ENCODE data around the gene TMEM44. TPM values are rescaled to one million over a fixed set of nuclear protein-coding genes. Genes with fewer than 3 reads are reported as not detected.
A peak's percentile ranks its signal among the peaks of the same experiment; 100 is the strongest.

TMEM44 gene
- total and polyA plus RNA-seq, 9 of the 15 experiments (the other 6 are each of a cell fraction or from before 2014, with no cell fraction given), result 0.53 to 18.1 (median 11.3) TPM

DNA sequence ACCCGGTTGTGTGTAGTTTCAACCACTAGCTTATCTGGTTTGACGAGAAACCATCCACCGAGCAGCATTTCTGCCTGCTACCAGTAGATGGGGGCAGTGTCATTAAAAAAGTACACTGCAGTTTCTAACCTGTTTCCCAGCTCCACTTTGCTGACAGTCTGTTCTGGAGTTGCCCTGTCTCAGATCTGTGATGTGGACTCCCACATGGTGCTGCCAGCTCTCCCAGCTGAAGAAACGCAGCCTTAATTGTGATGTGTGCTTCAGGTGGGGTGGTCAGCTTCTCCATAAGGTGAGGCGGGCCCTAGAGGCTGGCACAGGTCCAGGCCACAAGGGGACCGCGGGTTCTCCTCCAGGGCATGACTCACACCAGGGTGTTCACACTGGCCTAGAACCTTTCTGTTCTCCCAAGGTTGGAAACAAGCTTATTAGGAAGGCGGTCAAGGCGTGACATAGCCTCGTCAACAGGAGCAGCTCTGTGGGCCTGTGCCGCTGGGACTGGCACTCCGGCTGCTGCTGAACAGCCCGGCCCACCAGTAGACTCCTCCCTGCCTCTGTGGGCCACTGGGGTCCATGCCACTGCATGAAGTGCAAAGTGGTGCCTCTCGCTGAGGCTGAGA lies 49.6 kb upstream of the TMEM44 start (continued):
- TF ChIP-seq FUS (optimal IDR thresholded peaks at IDR 0.05; ENCODE audit: low read depth, low read length), result no peak
- TF ChIP-seq ZNF77 (CRISPR knock-in tag; IDR thresholded peaks at IDR 0.05), result no peak
- TF ChIP-seq RBM25 (IDR thresholded peaks at IDR 0.05; ENCODE audit: low read depth, low read length, severe bottlenecking), result no peak
- TF ChIP-seq ZNF134 (CRISPR knock-in tag; conservative IDR thresholded peaks at IDR 0.05), result no peak
- TF ChIP-seq SMAD4 (CRISPR knock-in tag; conservative IDR thresholded peaks at IDR 0.05), result no peak
- TF ChIP-seq, protein P1, sequence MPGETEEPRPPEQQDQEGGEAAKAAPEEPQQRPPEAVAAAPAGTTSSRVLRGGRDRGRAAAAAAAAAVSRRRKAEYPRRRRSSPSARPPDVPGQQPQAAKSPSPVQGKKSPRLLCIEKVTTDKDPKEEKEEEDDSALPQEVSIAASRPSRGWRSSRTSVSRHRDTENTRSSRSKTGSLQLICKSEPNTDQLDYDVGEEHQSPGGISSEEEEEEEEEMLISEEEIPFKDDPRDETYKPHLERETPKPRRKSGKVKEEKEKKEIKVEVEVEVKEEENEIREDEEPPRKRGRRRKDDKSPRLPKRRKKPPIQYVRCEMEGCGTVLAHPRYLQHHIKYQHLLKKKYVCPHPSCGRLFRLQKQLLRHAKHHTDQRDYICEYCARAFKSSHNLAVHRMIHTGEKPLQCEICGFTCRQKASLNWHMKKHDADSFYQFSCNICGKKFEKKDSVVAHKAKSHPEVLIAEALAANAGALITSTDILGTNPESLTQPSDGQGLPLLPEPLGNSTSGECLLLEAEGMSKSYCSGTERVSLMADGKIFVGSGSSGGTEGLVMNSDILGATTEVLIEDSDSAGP (CRISPR knock-in tag; IDR thresholded peaks at IDR 0.05), result 0 out of 2 replicates have a peak, but pooled peaks have one; percentile 59
- TF ChIP-seq TAF1 (IDR thresholded peaks at IDR 0.05; ENCODE audit: control insufficient read depth, extremely low read depth, insufficient read depth, low read length, severe bottlenecking), result no peak
- no peak for TF ChIP-seq NUFIP1 (IDR thresholded peaks at IDR 0.05; ENCODE audit: partially characterized antibody)
- no peak for TF ChIP-seq ZNF41 (CRISPR knock-in tag; conservative IDR thresholded peaks at IDR 0.05)
- TF ChIP-seq GTF2A2 (tag; IDR thresholded peaks at IDR 0.05), result no peak
- no peak for TF ChIP-seq BDP1 (IDR thresholded peaks at IDR 0.05; ENCODE audit: insufficient read depth, insufficient read length)
- no peak for TF ChIP-seq FOXA1 (IDR thresholded peaks at IDR 0.05; ENCODE audit: borderline replicate concordance)
- no peak for TF ChIP-seq MEIS2 (IDR thresholded peaks at IDR 0.05; ENCODE audit: partially characterized antibody)
- TF ChIP-seq, protein P2, sequence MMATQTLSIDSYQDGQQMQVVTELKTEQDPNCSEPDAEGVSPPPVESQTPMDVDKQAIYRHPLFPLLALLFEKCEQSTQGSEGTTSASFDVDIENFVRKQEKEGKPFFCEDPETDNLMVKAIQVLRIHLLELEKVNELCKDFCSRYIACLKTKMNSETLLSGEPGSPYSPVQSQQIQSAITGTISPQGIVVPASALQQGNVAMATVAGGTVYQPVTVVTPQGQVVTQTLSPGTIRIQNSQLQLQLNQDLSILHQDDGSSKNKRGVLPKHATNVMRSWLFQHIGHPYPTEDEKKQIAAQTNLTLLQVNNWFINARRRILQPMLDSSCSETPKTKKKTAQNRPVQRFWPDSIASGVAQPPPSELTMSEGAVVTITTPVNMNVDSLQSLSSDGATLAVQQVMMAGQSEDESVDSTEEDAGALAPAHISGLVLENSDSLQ (IDR thresholded peaks at IDR 0.05), result 0 out of 2 replicates have a peak, but pooled peaks have one; percentile 2
- TF ChIP-seq NFIC (IDR thresholded peaks at IDR 0.05), result peak; percentile 97
- TF ChIP-seq ARID1B (IDR thresholded peaks at IDR 0.05), result peak; percentile 50; the same call in 1 of the 2 replicates
- TF ChIP-seq, protein P3, sequence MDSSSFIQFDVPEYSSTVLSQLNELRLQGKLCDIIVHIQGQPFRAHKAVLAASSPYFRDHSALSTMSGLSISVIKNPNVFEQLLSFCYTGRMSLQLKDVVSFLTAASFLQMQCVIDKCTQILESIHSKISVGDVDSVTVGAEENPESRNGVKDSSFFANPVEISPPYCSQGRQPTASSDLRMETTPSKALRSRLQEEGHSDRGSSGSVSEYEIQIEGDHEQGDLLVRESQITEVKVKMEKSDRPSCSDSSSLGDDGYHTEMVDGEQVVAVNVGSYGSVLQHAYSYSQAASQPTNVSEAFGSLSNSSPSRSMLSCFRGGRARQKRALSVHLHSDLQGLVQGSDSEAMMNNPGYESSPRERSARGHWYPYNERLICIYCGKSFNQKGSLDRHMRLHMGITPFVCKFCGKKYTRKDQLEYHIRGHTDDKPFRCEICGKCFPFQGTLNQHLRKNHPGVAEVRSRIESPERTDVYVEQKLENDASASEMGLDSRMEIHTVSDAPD (CRISPR knock-in tag; IDR thresholded peaks at IDR 0.05), result no peak
- TF ChIP-seq SMC3 (conservative IDR thresholded peaks at IDR 0.05; ENCODE audit: insufficient read depth, low read depth, low read length), result peak; percentile 80
- TF ChIP-seq JUND (IDR thresholded peaks at IDR 0.05; ENCODE audit: borderline replicate concordance, low read depth, low read length), result peak; percentile 66
- TF ChIP-seq JUND (tag; IDR thresholded peaks at IDR 0.05; ENCODE audit: borderline replicate concordance, low read depth, low read length), result peak; percentile 77; the same call in 2 of the 3 replicates
- TF ChIP-seq, protein P4, sequence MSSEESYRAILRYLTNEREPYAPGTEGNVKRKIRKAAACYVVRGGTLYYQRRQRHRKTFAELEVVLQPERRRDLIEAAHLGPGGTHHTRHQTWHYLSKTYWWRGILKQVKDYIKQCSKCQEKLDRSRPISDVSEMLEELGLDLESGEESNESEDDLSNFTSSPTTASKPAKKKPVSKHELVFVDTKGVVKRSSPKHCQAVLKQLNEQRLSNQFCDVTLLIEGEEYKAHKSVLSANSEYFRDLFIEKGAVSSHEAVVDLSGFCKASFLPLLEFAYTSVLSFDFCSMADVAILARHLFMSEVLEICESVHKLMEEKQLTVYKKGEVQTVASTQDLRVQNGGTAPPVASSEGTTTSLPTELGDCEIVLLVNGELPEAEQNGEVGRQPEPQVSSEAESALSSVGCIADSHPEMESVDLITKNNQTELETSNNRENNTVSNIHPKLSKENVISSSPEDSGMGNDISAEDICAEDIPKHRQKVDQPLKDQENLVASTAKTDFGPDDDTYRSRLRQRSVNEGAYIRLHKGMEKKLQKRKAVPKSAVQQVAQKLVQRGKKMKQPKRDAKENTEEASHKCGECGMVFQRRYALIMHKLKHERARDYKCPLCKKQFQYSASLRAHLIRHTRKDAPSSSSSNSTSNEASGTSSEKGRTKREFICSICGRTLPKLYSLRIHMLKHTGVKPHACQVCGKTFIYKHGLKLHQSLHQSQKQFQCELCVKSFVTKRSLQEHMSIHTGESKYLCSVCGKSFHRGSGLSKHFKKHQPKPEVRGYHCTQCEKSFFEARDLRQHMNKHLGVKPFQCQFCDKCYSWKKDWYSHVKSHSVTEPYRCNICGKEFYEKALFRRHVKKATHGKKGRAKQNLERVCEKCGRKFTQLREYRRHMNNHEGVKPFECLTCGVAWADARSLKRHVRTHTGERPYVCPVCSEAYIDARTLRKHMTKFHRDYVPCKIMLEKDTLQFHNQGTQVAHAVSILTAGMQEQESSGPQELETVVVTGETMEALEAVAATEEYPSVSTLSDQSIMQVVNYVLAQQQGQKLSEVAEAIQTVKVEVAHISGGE (CRISPR knock-in tag; IDR thresholded peaks at IDR 0.05), result 0 out of 6 replicates have a peak, but pooled peaks of 1 of the 3 experiments have one; percentile 8
